CD4-positive, alpha-beta T cell (primary cell): Measurements from ENCODE around the gene MMS19. TPM values are rescaled to one million over a fixed set of nuclear protein-coding genes. Genes with fewer than 3 reads are reported as not detected.

Experiments used
- ATAC-seq: fragments of 200-7000 bp; cut with Tn5 transposase; one replicate; pipeline ENCODE4 v1.10.0; 2022; ENCODE audit warnings: mild to moderate bottlenecking; ENCODE audit not compliant: poor library complexity
- CTCF ChIA-PET: fragments of 350-600 bp; sonication (Branson Sonifier 250); formaldehyde crosslinking; loops from one replicate; lab custom pipeline; 2021; ENCODE audit warnings: antibody characterized with exemption, inconsistent platforms; lab: Charles Lee
- POLR2A ChIA-PET: fragments of 350-600 bp; sonication (Branson Sonifier 250); formaldehyde crosslinking; loops from one replicate; lab custom pipeline; 2021; ENCODE audit warnings: antibody characterized with exemption, inconsistent platforms; lab: Charles Lee
- DNase-seq, 14 experiments: peaks; one replicate each; pipeline ENCODE4 v3.0.0-alpha.2; 2013 to 2020; ENCODE audit warnings: mixed read lengths in 2 of 14
- H3K27ac ChIP-seq, 2 donors: one replicate each; pipeline versions ENCODE4 v1.5.1 to v1.7.0; 2013; ENCODE audit warnings: low read length in 2 of 2, low read depth in 1 of 2, mild to moderate bottlenecking in 1 of 2
- H3K27me3 ChIP-seq, 2 experiments: 1 replicate in 1 of 2; 2 replicates in 1 of 2; pipeline versions ENCODE4 v1.6.1 to v1.7.0; 2013; ENCODE audit warnings: low read length in 2 of 2, control low read depth in 1 of 2, mild to moderate bottlenecking in 1 of 2, moderate library complexity in 1 of 2; ENCODE audit not compliant: insufficient read depth in 2 of 2, control insufficient read depth in 1 of 2
- H3K36me3 ChIP-seq: one replicate; pipeline ENCODE4 v1.6.1; 2013; ENCODE audit warnings: low read length, control low read depth; ENCODE audit not compliant: insufficient read depth
- H3K4me1 ChIP-seq: one replicate; pipeline ENCODE4 v1.6.1; 2013; ENCODE audit warnings: low read length, control low read depth; ENCODE audit not compliant: insufficient read depth
- H3K4me3 ChIP-seq: one replicate; pipeline ENCODE4 v1.5.1; 2013; ENCODE audit warnings: mild to moderate bottlenecking, low read length, moderate library complexity
- H3K9me3 ChIP-seq, 2 experiments: 1 replicate in 1 of 2; 2 replicates in 1 of 2; pipeline versions ENCODE4 v1.6.1 to v1.7.0; 2013; ENCODE audit warnings: low read length in 2 of 2, mild to moderate bottlenecking in 2 of 2, control low read depth in 1 of 2, moderate library complexity in 1 of 2; ENCODE audit not compliant: control insufficient read depth in 1 of 2, insufficient read depth in 1 of 2
- H3K27ac Mint-ChIP-seq: one replicate; pipeline ENCODE4 v1.8.0; 2020; ENCODE audit warnings: mixed read lengths
- H3K27me3 Mint-ChIP-seq: one replicate; pipeline ENCODE4 v1.8.0; 2021; ENCODE audit warnings: mixed read lengths
- H3K36me3 Mint-ChIP-seq: one replicate; pipeline ENCODE4 v1.8.0; 2021; ENCODE audit warnings: low read depth, mixed read lengths
- H3K4me1 Mint-ChIP-seq: one replicate; pipeline ENCODE4 v1.8.0; 2021; ENCODE audit warnings: low read depth, mixed read lengths
- H3K4me3 Mint-ChIP-seq: one replicate; pipeline ENCODE4 v1.8.0; 2020; ENCODE audit warnings: mild to moderate bottlenecking, mixed read lengths
- H3K9me3 Mint-ChIP-seq: one replicate; pipeline ENCODE4 v1.8.0; 2020; ENCODE audit warnings: mixed read lengths
- CTCF ChIP-seq: fragments of 200-600 bp; IDR thresholded peaks from one replicate; pipeline ENCODE4 v1.8.0; 2022; ENCODE audit warnings: antibody characterized with exemption, mild to moderate bottlenecking
- intact Hi-C, 2 experiments: fragments of 100-400 bp; cut with DNase I in 1 of 2; cut with micrococcal nuclease in 1 of 2; formaldehyde crosslinking; loops; one replicate each; pipeline versions ENCODE4 v1.15.1 to v1.9.0; 2023 to 2025; cut with DNase I, micrococcal nuclease
- total RNA-seq, 174 experiments: library from RNA in 2 of 174; stranded (reverse) in 2 of 174; gene quantifications; one replicate each; pipeline ENCODE4 v1.2.3 and lab custom pipeline; 2021 to 2026

Gene MMS19
- total RNA-seq, 2 experiments from 2014 or later = 58.4 to 65.7 TPM

GRCh38 chr10:97533888-97534287, 35.7 kb upstream of the MMS19 start:
- Mint-ChIP-seq H3K27me3 (no peaks in the 10 kb centered on the region), H3K4me1 (no peaks in the 10 kb centered on the region), H3K36me3 (no peaks in the 10 kb centered on the region), H3K4me3 (no peak overlapping the region), H3K27ac (no peak overlapping the region), H3K9me3 (no peaks in the 10 kb centered on the region)
- Histone ChIP-seq H3K4me1 (no peaks in the 10 kb centered on the region), H3K27me3 (no peaks in the 10 kb centered on the region), H3K36me3 (no peaks in the 10 kb centered on the region), H3K9me3 (no peaks in the 10 kb centered on the region), H3K27ac (no peak overlapping the region), H3K4me3 (no peak overlapping the region)
- intact Hi-C loops = no loop called here
- DNase-seq = no peak
- CTCF ChIA-PET = no interaction called here
- POLR2A ChIA-PET = no interaction called here
- no peak for TF ChIP-seq CTCF
- ATAC-seq = no peak

GRCh38 chr10:97532935-97533671, 34.9 kb upstream of the MMS19 start:
- intact Hi-C loops = no loop called here
- no peak for DNase-seq
- H3K27me3 Mint-ChIP-seq = no peaks in the 10 kb centered on the region
- H3K4me1 Mint-ChIP-seq = no peaks in the 10 kb centered on the region
- ChIA-PET POLR2A (no interaction called here), CTCF (no interaction called here)
- H3K9me3 ChIP-seq = no peaks in the 10 kb centered on the region
- H3K27me3 ChIP-seq = no peaks in the 10 kb centered on the region
- TF ChIP-seq CTCF = no peak
- no peak overlapping the region for H3K4me3 ChIP-seq
- H3K36me3 ChIP-seq = no peaks in the 10 kb centered on the region
- H3K4me3 Mint-ChIP-seq = no peak overlapping the region
- no peaks in the 10 kb centered on the region for H3K36me3 Mint-ChIP-seq
- H3K9me3 Mint-ChIP-seq = no peaks in the 10 kb centered on the region
- no peak for ATAC-seq
- H3K4me1 ChIP-seq = no peaks in the 10 kb centered on the region
- H3K27ac ChIP-seq = no peak overlapping the region
- no peak overlapping the region for H3K27ac Mint-ChIP-seq

- CTCF ChIA-PET = no interaction called here
- H3K4me3 Mint-ChIP-seq = no peak overlapping the region
These were observed 33.3 kb upstream of the MMS19 start for GRCh38 chr10:97531401-97531986.

More at GRCh38 chr10:97531401-97531986, 33.3 kb upstream of the MMS19 start:
- Mint-ChIP-seq H3K36me3 (no peaks in the 10 kb centered on the region), H3K27me3 (no peaks in the 10 kb centered on the region), H3K27ac (no peak overlapping the region), H3K9me3 (no peaks in the 10 kb centered on the region), H3K4me1 (no peaks in the 10 kb centered on the region)
- ATAC-seq (no peak), DNase-seq (no peak)
- H3K27ac ChIP-seq = no peak overlapping the region
- H3K4me1 ChIP-seq = no peaks in the 10 kb centered on the region
- no peaks in the 10 kb centered on the region for H3K9me3 ChIP-seq
- H3K36me3 ChIP-seq = no peaks in the 10 kb centered on the region
- no peaks in the 10 kb centered on the region for H3K27me3 ChIP-seq
- POLR2A ChIA-PET = no interaction called here
- H3K4me3 ChIP-seq = no peak overlapping the region
- no peak for TF ChIP-seq CTCF
- intact Hi-C loops = no loop called here
